GM12878 (cell line): ENCODE data around the gene NPAS2. TPM values are rescaled to one million over a fixed set of nuclear protein-coding genes. Genes with fewer than 3 reads are reported as not detected.
A peak's percentile ranks its signal among the peaks of the same experiment; 100 is the strongest.

ENCODE experiments used
- CREB1 ChIP-seq: IDR thresholded peaks from 2 replicates; pipeline ENCODE4 v1.6.1; 2012; ENCODE audit warnings: low read depth, mild to moderate bottlenecking, inconsistent platforms
- CUX1 ChIP-seq: IDR thresholded peaks from 2 replicates; pipeline ENCODE4 v1.6.1; 2012; ENCODE audit warnings: improper control_type of control experiment, low read depth, low read length; ENCODE audit not compliant: insufficient replicate concordance
- E2F8 ChIP-seq: fragments of 450-650 bp; IDR thresholded peaks from 2 replicates; pipeline ENCODE4 v1.6.1; 2018; ENCODE audit warnings: mild to moderate bottlenecking, low read depth, moderate library complexity; ENCODE audit not compliant: partially characterized antibody
- MEF2B ChIP-seq: fragments of 450-650 bp; IDR thresholded peaks from 2 replicates; pipeline ENCODE4 v1.6.1; 2018; ENCODE audit warnings: mild to moderate bottlenecking, moderate library complexity; ENCODE audit not compliant: partially characterized antibody, poor library complexity, severe bottlenecking
- NFXL1 ChIP-seq: fragments of 450-650 bp; IDR thresholded peaks from 2 replicates; pipeline ENCODE4 v1.6.1; 2017; ENCODE audit warnings: antibody characterized with exemption, mild to moderate bottlenecking, borderline replicate concordance
- NFYB ChIP-seq: IDR thresholded peaks from 2 replicates; pipeline ENCODE4 v1.6.1; 2011; ENCODE audit warnings: low read depth, mild to moderate bottlenecking, low read length, improper control_type of control experiment, moderate library complexity; ENCODE audit not compliant: insufficient read depth
- SKIL ChIP-seq: fragments of 450-650 bp; IDR thresholded peaks from 2 replicates; pipeline ENCODE4 v1.6.1; 2017; ENCODE audit warnings: mild to moderate bottlenecking, low read depth, inconsistent platforms; ENCODE audit not compliant: poor library complexity, severe bottlenecking
- TBL1XR1 ChIP-seq: IDR thresholded peaks from 2 replicates; pipeline ENCODE4 v1.6.1; 2012; ENCODE audit warnings: low read depth, low read length, improper control_type of control experiment
- ZNF622 ChIP-seq: fragments of 450-650 bp; IDR thresholded peaks from 2 replicates; pipeline ENCODE4 v1.6.1; 2017; ENCODE audit warnings: mild to moderate bottlenecking, inconsistent platforms
- polyA plus RNA-seq, 11 experiments: library from polyadenylated mRNA; depleted of rRNA in 4 of 11; unstranded in 6 of 11; stranded (reverse) in 5 of 11; fragments of >200 nt; fragmentation: Nextera tagmentation in 4 of 11; fragmentation: Illumina TruSeq in 1 of 11; extraction: Ambion mirVana in 4 of 11; extraction: Trizol in 1 of 11; gene quantifications; 1 replicate in 1 of 11; 2 replicates in 10 of 11; pipeline versions ENCODE4 v1.2.1 to v1.2.3, GENCODE V29; 2011 to 2016; ENCODE audit warnings: inconsistent platforms in 2 of 11, missing spikeins in 2 of 11, low read depth in 1 of 11
- total RNA-seq, 4 experiments: library from RNA; depleted of rRNA in 3 of 4; stranded (reverse); fragments of >200 nt in 3 of 4; fragmentation: Illumina TruSeq in 1 of 4; extraction: Trizol in 1 of 4; gene quantifications; 2 replicates each; pipeline versions ENCODE4 v1.2.1 to v1.2.3, GENCODE V29; 2013 to 2021

NPAS2 gene
- total and polyA plus RNA-seq, 10 of the 15 experiments (the other 5 are each of a cell fraction or from before 2014, with no cell fraction given): 0.08 TPM; not detected in 9

- TF ChIP-seq CUX1 (no peak), NFYB (0 out of 2 replicates have a peak, but pooled peaks have one; percentile 19), NFXL1 (no peak), E2F8 (no peak), CREB1 (0 out of 2 replicates have a peak, but pooled peaks have one; percentile 10), SKIL (peak; percentile 48), TBL1XR1 (no peak), ZNF622 (no peak), MEF2B (no peak)
- TF ChIP-seq, all 136 proteins: peak for 6
Measured at GRCh38 chr2:100924520-100925451, 104.8 kb downstream of the NPAS2 start (continued).
